Suprapubic skin (tissue), 4 donors: ENCODE data around the gene MDN1. TPM values are rescaled to one million over a fixed set of nuclear protein-coding genes. Genes with fewer than 3 reads are reported as not detected.
"Not testable (repeated sequence)": the region's sequence is repeated elsewhere in the genome, so short reads cannot be mapped to it uniquely, and the experiment has no call there.

ENCODE experiments used
- DNase-seq, 2 donors: peaks; one replicate each; pipeline ENCODE4 v3.0.0-alpha.2; 2019; ENCODE audit warnings: low spot score in 2 of 2
- H3K27ac ChIP-seq: fragments of 200-600 bp; sonication (generic); one replicate; pipeline ENCODE4 v1.5.1; 2019
- H3K27me3 ChIP-seq: fragments of 200-600 bp; sonication (generic); one replicate; pipeline ENCODE4 v1.5.1; 2019
- H3K36me3 ChIP-seq: fragments of 200-600 bp; sonication (generic); one replicate; pipeline ENCODE4 v1.5.1; 2019
- H3K4me1 ChIP-seq: fragments of 200-600 bp; sonication (generic); one replicate; pipeline ENCODE4 v1.5.1; 2019
- H3K4me3 ChIP-seq: fragments of 200-600 bp; sonication (generic); one replicate; pipeline ENCODE4 v1.5.1; 2019; ENCODE audit warnings: mild to moderate bottlenecking
- H3K9me3 ChIP-seq: fragments of 200-600 bp; sonication (generic); one replicate; pipeline ENCODE4 v1.5.1; 2019
- EP300 ChIP-seq: sonication (generic); formaldehyde crosslinking; IDR thresholded peaks from one replicate; pipeline ENCODE4 v1.6.1; 2017; ENCODE audit warnings: antibody characterized with exemption
- POLR2A ChIP-seq, 2 donors: fragments of 450-650 bp; IDR thresholded peaks; one replicate each; pipeline ENCODE4 v1.6.1; 2017; ENCODE audit warnings: antibody characterized with exemption in 2 of 2, mild to moderate bottlenecking in 2 of 2, moderate library complexity in 2 of 2
- POLR2AphosphoS5 ChIP-seq, 3 donors: sonication (generic); formaldehyde crosslinking; IDR thresholded peaks; one replicate each; pipeline ENCODE4 v1.6.1; 2017; ENCODE audit warnings: antibody characterized with exemption in 3 of 3
- WGBS: methylation state at CpG from one replicate; pipeline ENCODE4 v1.1.5; 2018; 5-methylcytosine and 5-hydroxymethylcytosine counted together
- total RNA-seq, 4 donors: library from RNA; depleted of rRNA; stranded (reverse); fragments of >200 nt; gene quantifications; one replicate each; pipeline ENCODE4 v1.1.0, GENCODE V29; 2016
- TF ChIP-seq, protein P1 (sequence below), 2 donors: fragments of 200-600 bp in 1 of 2; fragments of 450-650 bp in 1 of 2; sonication (generic) in 1 of 2; IDR thresholded peaks; one replicate each; pipeline ENCODE4 v1.5.1; 2016 to 2019; ENCODE audit warnings: antibody characterized with exemption in 2 of 2, mild to moderate bottlenecking in 1 of 2, moderate library complexity in 1 of 2

The MDN1 gene
- total RNA-seq, 4 donors from 2014 or later: 33.1 to 70.4 (median 44.5) TPM

DNA sequence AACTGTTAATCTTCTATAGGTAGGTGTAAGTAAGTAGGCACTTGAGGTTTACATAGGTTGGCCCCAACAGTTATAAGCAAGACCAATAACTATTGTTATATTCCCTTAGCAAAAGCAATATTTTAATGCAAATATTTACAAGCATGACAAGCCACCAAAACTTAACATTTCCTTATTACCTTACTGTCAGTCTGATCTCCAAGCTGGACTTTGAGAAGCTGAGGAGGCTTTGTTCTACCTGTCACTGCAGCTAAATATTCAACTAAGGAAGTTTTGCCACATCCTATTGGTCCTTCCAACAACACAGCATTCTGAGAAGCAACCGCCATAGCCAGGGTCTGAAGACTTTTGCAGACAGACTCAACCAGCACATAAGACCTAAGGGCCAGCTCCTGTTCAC is 29.6 kb downstream of the MDN1 start:
- H3K4me1 ChIP-seq: no peaks in the 10 kb centered on the region
- no peak for DNase-seq
- WGBS: 90% methylated on average over 1 of the region's 1 CpG
- H3K9me3 ChIP-seq: no peaks in the 10 kb centered on the region
- no peak overlapping the region for H3K27ac ChIP-seq
- no peak overlapping the region for H3K4me3 ChIP-seq
- H3K27me3 ChIP-seq: no peaks in the 10 kb centered on the region
- H3K36me3 ChIP-seq: peaks cover 83% of the 10 kb centered on the region
- TF ChIP-seq, protein P1, sequence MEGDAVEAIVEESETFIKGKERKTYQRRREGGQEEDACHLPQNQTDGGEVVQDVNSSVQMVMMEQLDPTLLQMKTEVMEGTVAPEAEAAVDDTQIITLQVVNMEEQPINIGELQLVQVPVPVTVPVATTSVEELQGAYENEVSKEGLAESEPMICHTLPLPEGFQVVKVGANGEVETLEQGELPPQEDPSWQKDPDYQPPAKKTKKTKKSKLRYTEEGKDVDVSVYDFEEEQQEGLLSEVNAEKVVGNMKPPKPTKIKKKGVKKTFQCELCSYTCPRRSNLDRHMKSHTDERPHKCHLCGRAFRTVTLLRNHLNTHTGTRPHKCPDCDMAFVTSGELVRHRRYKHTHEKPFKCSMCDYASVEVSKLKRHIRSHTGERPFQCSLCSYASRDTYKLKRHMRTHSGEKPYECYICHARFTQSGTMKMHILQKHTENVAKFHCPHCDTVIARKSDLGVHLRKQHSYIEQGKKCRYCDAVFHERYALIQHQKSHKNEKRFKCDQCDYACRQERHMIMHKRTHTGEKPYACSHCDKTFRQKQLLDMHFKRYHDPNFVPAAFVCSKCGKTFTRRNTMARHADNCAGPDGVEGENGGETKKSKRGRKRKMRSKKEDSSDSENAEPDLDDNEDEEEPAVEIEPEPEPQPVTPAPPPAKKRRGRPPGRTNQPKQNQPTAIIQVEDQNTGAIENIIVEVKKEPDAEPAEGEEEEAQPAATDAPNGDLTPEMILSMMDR (IDR thresholded peaks at IDR 0.05): no peak
- TF ChIP-seq EP300 (no peak), POLR2A (IDR thresholded peaks at IDR 0.05) (no peak), POLR2AphosphoS5 (IDR thresholded peaks at IDR 0.05) (no peak)

DNA sequence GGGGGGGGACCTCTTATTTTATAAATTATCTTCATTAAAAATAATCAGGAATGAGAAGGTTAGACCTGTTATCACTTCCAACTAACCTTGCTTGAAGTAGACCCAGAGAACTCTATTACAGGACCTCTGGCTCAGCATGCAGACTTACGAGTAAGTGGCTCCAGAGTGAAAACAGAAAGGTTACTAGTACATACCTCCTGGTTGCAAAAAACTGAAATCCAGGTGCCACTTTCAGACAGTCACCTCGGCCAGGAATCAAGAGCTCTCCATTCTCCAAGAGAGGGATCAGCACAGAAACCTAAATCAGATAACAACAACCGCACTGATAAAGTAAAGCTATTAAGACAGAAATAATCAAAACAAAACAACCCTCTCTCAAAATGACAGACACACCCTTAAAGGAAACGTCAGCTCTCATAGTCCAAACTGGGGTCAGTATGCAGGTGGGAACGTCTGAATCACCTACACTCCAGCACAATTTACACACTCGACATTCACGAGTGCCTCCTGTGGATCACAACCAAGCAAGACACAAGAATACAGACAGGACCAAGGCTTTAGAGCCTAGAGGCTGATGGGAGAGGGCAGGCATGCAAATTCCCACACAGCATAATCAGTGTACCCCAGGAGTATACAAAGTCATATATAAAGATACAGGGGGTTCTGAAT is 31.8 kb downstream of the MDN1 start:
- TF ChIP-seq POLR2A (IDR thresholded peaks at IDR 0.05) (no peak), POLR2AphosphoS5 (IDR thresholded peaks at IDR 0.05) (no peak), EP300 (no peak)
- TF ChIP-seq, protein P1 (IDR thresholded peaks at IDR 0.05): no peak
- DNase-seq: no peak
- H3K36me3 ChIP-seq: peaks cover 86% of the 10 kb centered on the region

DNA sequence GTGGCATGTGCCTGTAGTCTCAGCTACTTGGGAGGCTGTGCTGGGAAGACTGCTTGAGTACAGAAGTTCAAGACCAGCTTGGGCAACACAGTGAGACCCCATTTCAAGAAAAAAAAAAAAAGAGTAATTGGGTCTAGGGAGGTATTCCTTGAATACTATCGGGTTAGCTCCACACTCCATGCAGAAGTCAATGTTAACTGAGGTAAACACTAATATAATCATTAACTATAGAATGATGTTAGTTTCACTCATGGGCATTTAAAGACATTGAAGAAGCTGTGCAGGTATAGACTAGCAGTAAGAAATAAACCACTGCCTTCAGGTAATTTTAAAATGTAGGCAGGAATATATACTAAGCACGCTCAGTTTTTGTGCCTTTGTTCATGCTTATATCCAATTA is 32.6 kb downstream of the MDN1 start:
- WGBS: 89% methylated on average over 2 of the region's 2 CpGs
- Histone ChIP-seq H3K4me3 (no peak overlapping the region), H3K9me3 (no peaks in the 10 kb centered on the region), H3K27ac (no peak overlapping the region), H3K27me3 (no peaks in the 10 kb centered on the region), H3K4me1 (no peaks in the 10 kb centered on the region), H3K36me3 (peaks cover 88% of the 10 kb centered on the region)
- TF ChIP-seq, protein P1 (IDR thresholded peaks at IDR 0.05): no peak
- TF ChIP-seq POLR2A (IDR thresholded peaks at IDR 0.05): no peak
- no peak for TF ChIP-seq EP300
- no peak for TF ChIP-seq POLR2AphosphoS5 (IDR thresholded peaks at IDR 0.05)
- DNase-seq: no peak

More for the DNA sequence above, 31.8 kb downstream of the MDN1 start:
- Histone ChIP-seq H3K4me1 (no peaks in the 10 kb centered on the region), H3K27ac (no peak overlapping the region), H3K27me3 (no peaks in the 10 kb centered on the region), H3K4me3 (no peak overlapping the region), H3K9me3 (no peaks in the 10 kb centered on the region)
- 88% methylated on average over 7 of the region's 7 CpGs for WGBS

DNA sequence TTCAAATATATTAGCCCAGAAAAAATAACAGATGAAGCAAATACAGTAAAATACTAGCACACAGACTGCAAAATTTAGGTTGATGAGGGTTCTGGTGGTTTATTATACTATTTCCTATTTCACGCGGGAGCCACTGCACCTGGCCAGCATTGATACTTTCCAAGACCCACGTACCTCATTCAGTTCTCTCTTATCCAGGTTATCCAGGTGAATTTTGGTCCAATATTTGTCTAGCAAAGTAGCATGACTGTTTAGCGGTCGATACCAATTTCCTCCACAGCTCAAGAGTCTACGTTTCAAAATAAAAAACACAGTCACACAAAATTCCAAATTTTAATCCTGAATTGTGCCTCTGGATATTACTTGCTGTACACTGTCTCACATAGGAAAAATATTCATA is 34.8 kb downstream of the MDN1 start:
- TF ChIP-seq EP300: no peak
- TF ChIP-seq, protein P1 (IDR thresholded peaks at IDR 0.05): no peak
- no peak for TF ChIP-seq POLR2AphosphoS5 (IDR thresholded peaks at IDR 0.05)
- no peak for TF ChIP-seq POLR2A (IDR thresholded peaks at IDR 0.05)
- H3K36me3 ChIP-seq: peaks cover 93% of the 10 kb centered on the region
- no peak for DNase-seq
- no peak overlapping the region for H3K27ac ChIP-seq
- no peaks in the 10 kb centered on the region for H3K4me1 ChIP-seq
- 97% methylated on average over 6 of the region's 6 CpGs for WGBS
- no peak overlapping the region for H3K4me3 ChIP-seq
- no peaks in the 10 kb centered on the region for H3K9me3 ChIP-seq
- H3K27me3 ChIP-seq: no peaks in the 10 kb centered on the region

DNA sequence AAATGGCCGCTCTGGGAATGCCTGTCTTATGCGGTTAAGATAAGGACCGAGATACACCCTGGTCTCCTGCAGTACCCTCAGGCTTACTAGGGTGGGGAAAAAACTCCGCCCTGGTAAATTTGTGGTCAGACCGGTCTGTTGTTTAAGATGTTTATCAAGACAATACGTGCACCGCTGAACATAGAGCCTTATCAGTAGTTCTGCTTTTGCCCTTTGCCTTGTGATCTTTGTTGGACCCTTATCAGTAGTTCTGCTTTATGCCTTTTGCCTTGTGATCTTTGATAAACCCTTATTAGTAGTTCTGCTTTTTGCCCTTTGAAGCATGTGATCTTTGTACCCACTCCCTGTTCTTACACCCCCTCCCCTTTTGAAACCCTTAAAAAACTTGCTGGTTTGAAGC is 36.3 kb downstream of the MDN1 start:
- not testable (repeated sequence) for H3K4me3 ChIP-seq, DNase-seq, H3K4me1 ChIP-seq, H3K9me3 ChIP-seq, H3K27me3 ChIP-seq, H3K27ac ChIP-seq
- H3K36me3 ChIP-seq: peaks cover 84% of the 10 kb centered on the region
- WGBS: 74% methylated on average over 7 of the region's 7 CpGs

GRCh38 chr6:89782222-89782621 is 37.4 kb downstream of the MDN1 start:
- TF ChIP-seq, protein P1 (IDR thresholded peaks at IDR 0.05): no peak
- no peak for TF ChIP-seq POLR2A (IDR thresholded peaks at IDR 0.05)
- no peak for TF ChIP-seq POLR2AphosphoS5 (IDR thresholded peaks at IDR 0.05)
- no peak for TF ChIP-seq EP300
- Histone ChIP-seq H3K27ac (no peak overlapping the region), H3K36me3 (peaks cover 73% of the 10 kb centered on the region), H3K9me3 (no peaks in the 10 kb centered on the region), H3K4me3 (no peak overlapping the region), H3K27me3 (no peaks in the 10 kb centered on the region), H3K4me1 (no peaks in the 10 kb centered on the region)
- no peak for DNase-seq
- 50% methylated on average over 1 of the region's 1 CpG for WGBS
